ENCODE measurements around the gene RANBP9. TPM values are rescaled to one million over a fixed set of nuclear protein-coding genes. Genes with fewer than 3 reads are reported as not detected.

RANBP9 gene
- total and polyA plus RNA-seq, 2 donors (not counting 3 experiments of a cell fraction or from before 2014, with no cell fraction given) = 15.1 to 40.2 TPM

- no peak for FAIRE-seq
- ChIA-PET CTCF (interaction anchor here (0.7 to 1.3 kb wide), 3 partner anchors 9 to 573 kb away, joined by 3 to 4 read pairs (median 4); no protein-coding TSS in a partner anchor), POLR2A (no interaction called here)
Measured at GRCh38 chr6:13735031-13735430, 23.4 kb upstream of the RANBP9 start.

GRCh38 chr6:13733178-13733887 lies 21.7 kb upstream of the RANBP9 start:
- intact Hi-C loops (cut with micrococcal nuclease) = no loop called here
- H3K4me2 ChIP-seq (ENCODE audit: insufficient read depth, low read length) = no peak overlapping the region

More at GRCh38 chr6:13735031-13735430, 23.4 kb upstream of the RANBP9 start:
- no peaks in the 10 kb centered on the region for H3K4me1 ChIP-seq (ENCODE audit: control insufficient read depth, extremely low read depth, insufficient read depth, low read length)
- no peaks in the 10 kb centered on the region for H4K20me1 ChIP-seq (replicated peaks; ENCODE audit: control insufficient read depth, extremely low read depth, insufficient read depth, low read length)
- no peak overlapping the region for H3K4me2 ChIP-seq (ENCODE audit: insufficient read depth, low read length)
- no peak overlapping the region for H2AFZ ChIP-seq (ENCODE audit: low read depth, low read length)
- BruUV-seq (replicated peaks) = no TSS peak
- no peaks in the 10 kb centered on the region for H3K79me2 ChIP-seq (ENCODE audit: control insufficient read depth, insufficient read depth, low read length)
- no peak for TF ChIP-seq MAX (IDR thresholded peaks at IDR 0.05; ENCODE audit: insufficient read depth, insufficient read length)
- H3K36me3 ChIP-seq (ENCODE audit: control insufficient read depth in 2 of 2, extremely low read depth in 1 of 2, insufficient read depth in 2 of 2, low read length in 2 of 2) = no peaks in the 10 kb centered on the region
- no peak for DNase-seq (ENCODE audit: low read depth, low spot score)
- H3K9me3 ChIP-seq (replicated peaks; ENCODE audit: control insufficient read depth, insufficient read depth, low read length) = no peaks in the 10 kb centered on the region
- no peak overlapping the region for H3K9ac ChIP-seq (replicated peaks; ENCODE audit: extremely low read depth, insufficient read depth, low read length)
- dilution Hi-C loops (cut with MboI; ENCODE audit: extremely low pct_ligation_motif_present, low sequenced_read_pairs) = no loop called here
- H3K9me1 ChIP-seq (replicated peaks; ENCODE audit: control insufficient read depth, extremely low read depth, insufficient read depth, low read length) = no peaks in the 10 kb centered on the region
- no peaks in the 10 kb centered on the region for H3K27me3 ChIP-seq (ENCODE audit: control insufficient read depth in 2 of 2, insufficient read depth in 2 of 2, low read length in 2 of 2)
- H3K4me3 ChIP-seq (replicated peaks in 1 of 3; ENCODE audit: insufficient read depth in 1 of 3, low read depth in 1 of 3, low read length in 3 of 3) = no peak overlapping the region
- intact Hi-C loops (cut with micrococcal nuclease) = no loop called here
- H3K27ac ChIP-seq (ENCODE audit: insufficient read depth, low read depth, low read length) = no peak overlapping the region

More at GRCh38 chr6:13733178-13733887, 21.7 kb upstream of the RANBP9 start:
- H3K27me3 ChIP-seq (ENCODE audit: control insufficient read depth in 2 of 2, insufficient read depth in 2 of 2, low read length in 2 of 2) = no peaks in the 10 kb centered on the region
- H3K4me1 ChIP-seq (ENCODE audit: control insufficient read depth, extremely low read depth, insufficient read depth, low read length) = no peaks in the 10 kb centered on the region
- H3K9me1 ChIP-seq (replicated peaks; ENCODE audit: control insufficient read depth, extremely low read depth, insufficient read depth, low read length) = no peaks in the 10 kb centered on the region
- H2AFZ ChIP-seq (ENCODE audit: low read depth, low read length) = no peak overlapping the region
- no peaks in the 10 kb centered on the region for H3K79me2 ChIP-seq (ENCODE audit: control insufficient read depth, insufficient read depth, low read length)
- H4K20me1 ChIP-seq (replicated peaks; ENCODE audit: control insufficient read depth, extremely low read depth, insufficient read depth, low read length) = no peaks in the 10 kb centered on the region
- no peaks in the 10 kb centered on the region for H3K9me3 ChIP-seq (replicated peaks; ENCODE audit: control insufficient read depth, insufficient read depth, low read length)
- DNase-seq (ENCODE audit: low read depth, low spot score) = no peak
- no peak for TF ChIP-seq FOS (IDR thresholded peaks at IDR 0.05; ENCODE audit: borderline replicate concordance, insufficient read depth, low read length)
- no peak for TF ChIP-seq POLR2AphosphoS5 (IDR thresholded peaks at IDR 0.05; ENCODE audit: insufficient read depth, low read depth, low read length)
- no peak for TF ChIP-seq CTCF (IDR thresholded peaks at IDR 0.05; ENCODE audit: extremely low read depth in 1 of 2, insufficient read depth in 1 of 2, low read depth in 1 of 2, low read length in 2 of 2)
- TF ChIP-seq GATA2 (IDR thresholded peaks at IDR 0.05; ENCODE audit: insufficient read depth, insufficient read length, low read depth, low read length) = no peak
- TF ChIP-seq POLR2A (IDR thresholded peaks at IDR 0.05; ENCODE audit: low read depth, low read length) = no peak
- TF ChIP-seq EZH2 (IDR thresholded peaks at IDR 0.05; ENCODE audit: borderline replicate concordance, low read depth, low read length, severe bottlenecking) = no peak
- TF ChIP-seq MYC (IDR thresholded peaks at IDR 0.05; ENCODE audit: low read depth, low read length) = no peak
- TF ChIP-seq MAX (IDR thresholded peaks at IDR 0.05; ENCODE audit: insufficient read depth, insufficient read length) = no peak
- TF ChIP-seq JUN (IDR thresholded peaks at IDR 0.05; ENCODE audit: borderline replicate concordance, insufficient read depth, insufficient read length, low read depth) = no peak
- no TSS peak for BruUV-seq (replicated peaks)
- dilution Hi-C loops (cut with MboI; ENCODE audit: extremely low pct_ligation_motif_present, low sequenced_read_pairs) = no loop called here
- POLR2A ChIA-PET = no interaction called here
- no peaks in the 10 kb centered on the region for H3K36me3 ChIP-seq (ENCODE audit: control insufficient read depth in 2 of 2, extremely low read depth in 1 of 2, insufficient read depth in 2 of 2, low read length in 2 of 2)
- CTCF ChIA-PET = no interaction called here
- H3K4me3 ChIP-seq (replicated peaks in 1 of 3; ENCODE audit: insufficient read depth in 1 of 3, low read depth in 1 of 3, low read length in 3 of 3) = no peak overlapping the region
- no peak for FAIRE-seq
- no peak overlapping the region for H3K9ac ChIP-seq (replicated peaks; ENCODE audit: extremely low read depth, insufficient read depth, low read length)
- H3K27ac ChIP-seq (ENCODE audit: insufficient read depth, low read depth, low read length) = no peak overlapping the region

Data from endothelial cell of umbilical vein (primary cell).